ENCODE results near the gene RFC2. TPM values are rescaled to one million over a fixed set of nuclear protein-coding genes. Genes with fewer than 3 reads are reported as not detected.
"Not testable (repeated sequence)": the region's sequence is repeated elsewhere in the genome, so short reads cannot be mapped to it uniquely, and the experiment has no call there.

The RFC2 gene
- total and polyA plus RNA-seq, 5 experiments from 2014 or later = 15.6 to 26.1 (median 20.3) TPM

DNA sequence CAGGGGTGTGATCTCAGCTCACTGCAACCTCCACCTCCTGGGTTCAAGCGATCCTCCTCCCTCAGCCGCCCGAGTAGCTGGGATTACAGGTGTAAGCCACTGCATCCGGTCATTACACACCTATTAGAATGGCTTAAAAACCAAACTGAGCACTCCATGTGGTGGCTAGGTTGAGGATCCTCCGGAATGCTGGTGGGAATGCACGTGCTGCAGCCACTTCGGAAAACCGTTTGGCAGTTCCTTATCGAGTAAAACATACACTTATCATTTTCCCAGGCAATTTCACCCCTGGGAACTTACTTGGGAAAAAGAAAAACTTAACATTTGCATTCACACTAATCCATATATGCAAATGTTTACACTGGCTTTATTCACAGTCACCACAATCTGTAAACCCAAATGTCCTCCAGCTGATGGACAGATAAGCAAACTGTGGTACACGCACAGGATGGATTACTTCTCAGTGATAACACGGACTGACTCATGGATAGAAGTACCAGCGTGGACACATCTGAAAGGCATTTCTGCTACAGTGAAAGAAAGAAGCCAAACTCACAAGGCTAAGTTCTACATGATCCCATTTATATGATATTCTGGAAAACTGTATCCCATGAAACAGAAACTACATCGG lies 20.4 kb downstream of the RFC2 start:
- H3K4me1 Mint-ChIP-seq = peaks cover 0 to 45% (median 1%) of the 10 kb centered on the region in 4 donors
- peaks cover 0 to 73% (median 13%) of the 10 kb centered on the region in 3 donors for H3K36me3 Mint-ChIP-seq
- H3K27ac Mint-ChIP-seq = no peak overlapping the region
- DNase-seq = peak in 1 of 10 donors; percentile 32
- no peaks in the 10 kb centered on the region for H3K27me3 Mint-ChIP-seq
- POLR2A ChIA-PET = interaction anchor here (0.6 kb wide), 1 partner anchor 8 kb away, joined by 3 read pairs; no protein-coding TSS in a partner anchor
- H3K4me3 Mint-ChIP-seq = no peak overlapping the region
- no peaks in the 10 kb centered on the region for H3K9me3 Mint-ChIP-seq
- no peak for ATAC-seq

DNA sequence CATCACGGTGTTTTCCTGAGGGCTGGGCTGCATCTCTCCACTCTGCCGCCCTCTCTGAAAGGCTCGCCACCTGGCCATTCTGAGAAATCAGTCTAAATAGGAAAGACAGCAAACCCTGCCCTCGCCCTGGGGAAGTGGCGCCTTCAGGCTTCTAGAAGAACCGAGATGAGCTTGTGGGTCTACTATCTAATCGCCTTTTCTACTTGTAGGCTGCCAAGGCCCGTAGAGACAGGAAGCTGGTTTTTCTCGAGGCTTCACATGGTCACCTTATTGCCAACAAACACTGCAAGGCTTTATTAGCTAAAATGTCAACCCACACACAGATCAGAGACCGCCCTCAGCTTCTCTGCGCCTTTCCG lies 23.0 kb downstream of the RFC2 start:
- H3K27ac Mint-ChIP-seq = peak overlapping the region in 5 of 10 donors; percentile 6 to 83 (median 19)
- H3K9me3 Mint-ChIP-seq = no peaks in the 10 kb centered on the region
- POLR2A ChIA-PET = no interaction called here
- ATAC-seq (peak in 1 of 2 donors; percentile 28), DNase-seq (peak in 2 of 10 donors; percentile 19 to 45)
- H3K36me3 Mint-ChIP-seq = peaks cover 0 to 56% (median 13%) of the 10 kb centered on the region in 3 donors
- peaks cover 0 to 50% (median 3%) of the 10 kb centered on the region in 4 donors for H3K4me1 Mint-ChIP-seq
- H3K4me3 Mint-ChIP-seq = peak overlapping the region in 1 of 10 donors; percentile 66
- H3K27me3 Mint-ChIP-seq = no peaks in the 10 kb centered on the region

GRCh38 chr7:74230446-74231231 lies 23.6 kb downstream of the RFC2 start:
- H3K4me3 Mint-ChIP-seq = peak overlapping the region in 1 of 10 donors; percentile 66
- H3K27ac Mint-ChIP-seq = peak overlapping the region in 3 of 10 donors; percentile 19 to 83 (median 52)
- H3K27me3 Mint-ChIP-seq = no peaks in the 10 kb centered on the region
- no peaks in the 10 kb centered on the region for H3K9me3 Mint-ChIP-seq
- POLR2A ChIA-PET = no interaction called here
- peaks cover 0 to 53% (median 13%) of the 10 kb centered on the region in 3 donors for H3K36me3 Mint-ChIP-seq
- peaks cover 0 to 51% (median 3%) of the 10 kb centered on the region in 4 donors for H3K4me1 Mint-ChIP-seq
- DNase-seq (peak in 1 of 10 donors; percentile 27), ATAC-seq (no peak)

DNA sequence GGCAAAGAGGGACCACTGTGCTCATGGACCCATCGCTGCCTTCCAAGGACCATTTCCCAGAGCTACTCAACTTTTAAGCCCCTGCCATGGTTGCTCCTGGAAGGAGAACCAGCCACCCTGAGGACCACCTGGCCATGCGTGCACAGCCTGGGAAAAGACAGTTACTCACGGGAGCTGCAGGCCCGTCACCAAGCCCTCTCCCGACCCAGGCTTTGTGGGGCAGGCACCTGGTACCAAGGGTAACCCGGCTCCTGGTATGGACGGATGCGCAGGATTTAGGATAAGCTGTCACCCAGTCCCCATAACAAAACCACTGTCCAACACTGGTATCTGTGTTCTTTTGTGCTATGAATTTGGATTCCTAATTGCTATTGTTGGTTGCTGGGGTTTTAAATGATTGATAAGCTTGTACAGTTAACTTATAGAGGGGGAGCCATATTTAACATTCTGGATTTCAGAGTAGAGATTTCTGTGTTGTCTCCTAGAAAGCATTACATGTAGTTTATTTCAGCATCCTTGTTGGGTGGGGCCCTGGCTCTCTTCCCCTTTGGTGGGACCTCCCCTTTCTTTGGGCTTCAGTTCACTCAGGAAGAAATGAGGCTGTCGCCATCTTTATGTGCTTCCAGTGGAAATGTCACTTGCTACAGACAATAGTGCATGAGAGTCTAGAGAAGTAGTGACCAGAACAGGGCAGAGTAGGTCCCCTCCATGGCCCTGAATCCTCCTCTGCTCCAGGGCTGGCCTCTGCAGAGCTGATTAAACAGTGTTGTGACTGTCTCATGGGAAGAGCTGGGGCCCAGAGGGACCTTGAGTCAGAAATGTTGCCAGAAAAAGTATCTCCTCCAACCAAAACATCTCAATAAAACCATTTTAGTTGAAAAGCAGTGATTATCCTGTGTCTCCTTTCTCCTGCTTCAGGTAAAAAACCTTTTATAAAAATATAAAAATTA lies 25.0 kb downstream of the RFC2 start:
- Mint-ChIP-seq H3K9me3 (no peaks in the 10 kb centered on the region), H3K27me3 (no peaks in the 10 kb centered on the region), H3K36me3 (peaks cover 0 to 39% (median 10%) of the 10 kb centered on the region in 3 donors), H3K27ac (peak overlapping the region in 3 of 10 donors; percentile 21 to 83 (median 43)), H3K4me3 (peak overlapping the region in 1 of 10 donors; percentile 11), H3K4me1 (peaks cover 0 to 45% (median 3%) of the 10 kb centered on the region in 4 donors)
- ATAC-seq (no peak), DNase-seq (peak in 1 of 10 donors; percentile 52)
- POLR2A ChIA-PET = no interaction called here

- peak overlapping the region in 6 of 10 donors; percentile 4 to 64 (median 42) for H3K27ac Mint-ChIP-seq
- H3K4me3 Mint-ChIP-seq = peak overlapping the region in 1 of 10 donors; percentile 0
- H3K36me3 Mint-ChIP-seq = peaks cover 0 to 23% (median 8%) of the 10 kb centered on the region in 3 donors
- no peaks in the 10 kb centered on the region for H3K27me3 Mint-ChIP-seq
- DNase-seq = peak in 1 of 10 donors; percentile 40
- POLR2A ChIA-PET = interaction anchor here (0.6 kb wide), 1 partner anchor 33 kb away, joined by 3 read pairs; no protein-coding TSS in a partner anchor
- no peak for ATAC-seq
- H3K9me3 Mint-ChIP-seq = no peaks in the 10 kb centered on the region
- H3K4me1 Mint-ChIP-seq = peaks cover 0 to 40% (median 3%) of the 10 kb centered on the region in 4 donors
Measured at GRCh38 chr7:74226633-74227032, 27.6 kb downstream of the RFC2 start.

DNA sequence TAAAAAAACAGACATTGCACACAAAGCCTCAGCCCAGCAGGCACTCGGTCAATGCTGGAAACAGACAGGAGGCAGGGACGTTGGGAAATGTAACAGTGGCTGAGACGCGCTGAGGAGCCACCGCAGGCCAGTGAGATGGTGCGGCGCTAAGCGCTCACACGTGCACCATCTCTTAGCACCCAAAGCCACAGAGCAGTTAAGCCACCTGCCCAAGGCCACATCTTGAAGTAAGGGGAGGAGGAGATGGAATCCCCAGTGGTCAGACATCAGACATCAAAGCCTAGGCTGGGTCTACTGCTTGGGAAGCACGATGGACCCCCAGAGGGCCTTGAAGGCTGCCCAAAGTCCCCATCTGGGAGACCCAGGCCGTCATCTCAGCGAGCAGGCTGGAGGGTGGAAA lies 28.8 kb downstream of the RFC2 start:
- Mint-ChIP-seq H3K9me3 (no peaks in the 10 kb centered on the region), H3K36me3 (peaks cover 0 to 15% (median 2%) of the 10 kb centered on the region in 3 donors), H3K4me3 (no peak overlapping the region), H3K27me3 (no peaks in the 10 kb centered on the region), H3K4me1 (peaks cover 0 to 30% (median 4%) of the 10 kb centered on the region in 4 donors), H3K27ac (peak overlapping the region in 1 of 10 donors; percentile 56)
- POLR2A ChIA-PET = no interaction called here
- DNase-seq (no peak), ATAC-seq (no peak)

GRCh38 chr7:74224907-74225306 lies 29.3 kb downstream of the RFC2 start:
- ATAC-seq, H3K9me3 Mint-ChIP-seq, H3K27ac Mint-ChIP-seq, H3K4me3 Mint-ChIP-seq, DNase-seq, POLR2A ChIA-PET, H3K27me3 Mint-ChIP-seq: not testable (repeated sequence)
- Mint-ChIP-seq H3K36me3 (peaks cover 0 to 15% (median 2%) of the 10 kb centered on the region in 3 donors), H3K4me1 (peaks cover 0 to 25% (median 4%) of the 10 kb centered on the region in 4 donors)

DNA sequence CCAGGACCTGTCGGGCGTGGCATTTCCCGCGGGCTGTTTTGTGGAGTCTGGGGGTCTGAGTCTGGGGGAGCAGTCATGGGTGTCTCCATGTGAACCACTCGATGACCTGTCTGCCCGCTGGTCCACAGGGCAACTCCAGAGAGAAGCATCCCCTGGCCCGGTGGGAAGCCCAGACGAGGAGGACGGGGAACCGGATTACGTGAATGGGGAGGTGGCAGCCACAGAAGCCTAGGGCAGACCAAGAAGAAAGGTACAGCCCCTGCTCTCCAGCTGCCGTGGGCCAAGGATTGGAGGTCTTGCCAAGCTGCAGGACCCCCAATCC lies 29.7 kb downstream of the RFC2 start:
- Mint-ChIP-seq H3K9me3 (no peaks in the 10 kb centered on the region), H3K27me3 (no peaks in the 10 kb centered on the region), H3K36me3 (peaks cover 0 to 13% (median 2%) of the 10 kb centered on the region in 3 donors), H3K27ac (no peak overlapping the region), H3K4me3 (no peak overlapping the region), H3K4me1 (peaks cover 0 to 23% (median 4%) of the 10 kb centered on the region in 4 donors)
- POLR2A ChIA-PET = no interaction called here
- no peak for DNase-seq
- no peak for ATAC-seq

GRCh38 chr7:74223711-74224510 lies 30.3 kb downstream of the RFC2 start:
- ATAC-seq = no peak
- H3K27ac Mint-ChIP-seq = no peak overlapping the region
- no peaks in the 10 kb centered on the region for H3K27me3 Mint-ChIP-seq
- DNase-seq = no peak
- peaks cover 0 to 8% (median 2%) of the 10 kb centered on the region in 3 donors for H3K36me3 Mint-ChIP-seq
- H3K4me1 Mint-ChIP-seq = peaks cover 0 to 18% (median 4%) of the 10 kb centered on the region in 4 donors
- POLR2A ChIA-PET = interaction anchor here (0.6 kb wide), 1 partner anchor 1945 kb away, joined by 4 read pairs; no protein-coding TSS in a partner anchor
- H3K9me3 Mint-ChIP-seq = no peaks in the 10 kb centered on the region
- no peak overlapping the region for H3K4me3 Mint-ChIP-seq

GRCh38 chr7:74222851-74223710 lies 31.1 kb downstream of the RFC2 start:
- Mint-ChIP-seq H3K27me3 (no peaks in the 10 kb centered on the region), H3K4me1 (peaks cover 3 to 22% (median 7%) of the 10 kb centered on the region in 4 donors), H3K27ac (peak overlapping the region in 4 of 10 donors; percentile 15 to 86 (median 42)), H3K9me3 (no peaks in the 10 kb centered on the region), H3K36me3 (peaks cover 0 to 8% (median 2%) of the 10 kb centered on the region in 3 donors), H3K4me3 (no peak overlapping the region)
- POLR2A ChIA-PET = interaction anchor here (0.6 kb wide), 1 partner anchor 1945 kb away, joined by 4 read pairs; no protein-coding TSS in a partner anchor
- no peak for ATAC-seq
- peak in 1 of 10 donors; percentile 31 for DNase-seq

DNA sequence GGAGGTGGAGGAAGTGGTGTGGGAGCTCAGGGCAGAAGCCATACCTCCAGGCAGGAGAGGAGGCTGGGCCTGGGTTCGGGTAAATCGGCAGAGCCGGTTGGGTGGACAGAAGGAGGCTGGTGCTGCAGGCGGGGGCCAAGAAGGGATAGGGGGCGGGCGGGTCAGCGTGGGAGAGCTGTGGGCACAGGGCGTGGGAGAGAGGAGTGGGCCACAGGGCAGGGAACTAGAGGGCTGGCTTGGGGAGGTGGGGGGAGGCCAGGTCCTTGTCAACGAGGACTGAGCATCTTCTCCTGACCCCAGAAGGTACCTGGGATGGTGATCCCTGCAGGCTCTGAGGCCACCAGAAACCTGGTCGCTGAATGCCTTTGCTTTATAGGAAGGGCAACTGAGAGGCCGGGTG lies 32.5 kb downstream of the RFC2 start:
- DNase-seq (no peak), ATAC-seq (no peak)
- Mint-ChIP-seq H3K36me3 (peaks cover 0 to 4% (median 0%) of the 10 kb centered on the region in 3 donors), H3K4me3 (no peak overlapping the region), H3K4me1 (peaks cover 13 to 30% (median 18%) of the 10 kb centered on the region in 4 donors), H3K27me3 (no peaks in the 10 kb centered on the region), H3K27ac (no peak overlapping the region), H3K9me3 (no peaks in the 10 kb centered on the region)
- POLR2A ChIA-PET = no interaction called here
